DMS153 treated with DMSO at 0.1 percent for 48 hours (cell line): ENCODE results near the gene KCNE4.

Experiments
- DNase-seq: peaks from one replicate; lab custom pipeline; 2025; ENCODE audit not compliant: unreplicated experiment; lab: John Stamatoyannopoulos, UW

The KCNE4 gene

DNA sequence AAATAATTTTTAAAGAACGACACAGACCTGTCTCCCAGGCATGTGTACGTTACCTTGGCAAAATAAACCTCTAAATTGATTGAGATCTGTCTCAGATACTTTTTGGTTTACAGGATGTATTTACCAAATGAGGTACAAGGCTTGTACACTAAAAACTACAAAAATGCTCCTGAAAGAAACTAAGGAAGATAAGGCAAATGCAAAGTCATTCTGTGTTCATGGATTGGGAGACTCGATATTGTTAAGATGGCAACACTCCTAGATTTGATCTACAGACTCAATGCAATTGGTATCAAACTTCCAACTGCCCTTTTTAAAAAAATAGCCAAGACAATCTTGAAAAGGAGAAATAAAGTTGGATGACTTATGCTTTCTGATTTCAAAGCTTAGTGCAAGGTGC lies 11.5 kb upstream of the KCNE4 start:
- no peak for DNase-seq

DNA sequence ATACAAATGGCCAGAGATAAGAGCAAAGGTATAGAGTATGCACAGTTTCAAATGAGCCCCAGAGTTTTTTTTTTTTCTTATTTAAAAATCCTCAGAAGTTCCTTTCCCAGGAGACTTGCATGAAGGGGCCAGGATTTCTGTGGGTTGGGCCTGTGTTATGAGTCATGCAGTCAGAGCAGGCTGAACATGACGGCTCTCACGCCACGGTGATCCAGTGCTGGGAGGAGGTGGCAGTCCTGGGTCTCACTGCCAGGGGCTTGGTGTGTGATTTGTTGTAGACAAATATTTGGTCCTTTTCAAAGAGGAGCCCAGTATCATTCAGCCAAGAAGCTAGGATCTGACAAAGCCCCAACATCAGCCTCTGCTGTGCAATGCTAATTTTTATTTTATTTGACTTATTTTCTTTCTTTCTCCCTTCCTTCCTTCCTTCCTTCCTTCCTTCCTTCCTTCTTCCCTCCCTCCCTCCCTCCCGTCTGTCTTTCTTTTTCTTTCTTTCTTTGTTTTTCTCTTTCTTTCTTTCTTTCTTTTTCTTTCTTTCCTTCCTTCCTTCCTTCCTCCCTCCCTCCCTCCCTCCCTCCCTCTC lies 10.4 kb upstream of the KCNE4 start:
- no peak for DNase-seq

DNA sequence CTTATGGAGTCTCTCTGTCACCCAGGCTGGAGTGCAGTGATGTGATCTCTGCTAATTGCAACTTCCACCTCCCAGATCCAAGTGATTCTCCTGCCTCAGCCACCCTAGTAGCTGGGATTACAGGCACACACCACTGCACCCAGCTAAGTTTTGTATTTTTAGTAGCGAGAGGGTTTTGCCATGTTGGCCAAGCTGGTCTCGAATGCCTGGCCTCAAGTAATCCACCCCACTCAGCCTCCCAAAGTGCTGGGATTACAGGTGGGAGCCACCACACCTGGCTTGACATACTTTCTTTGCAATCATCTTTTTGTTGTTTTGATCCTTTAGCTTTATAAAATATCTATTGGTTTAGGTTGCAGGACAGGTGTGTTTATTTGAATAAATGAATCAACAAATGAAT lies 9.7 kb upstream of the KCNE4 start:
- DNase-seq, result no peak

DNA sequence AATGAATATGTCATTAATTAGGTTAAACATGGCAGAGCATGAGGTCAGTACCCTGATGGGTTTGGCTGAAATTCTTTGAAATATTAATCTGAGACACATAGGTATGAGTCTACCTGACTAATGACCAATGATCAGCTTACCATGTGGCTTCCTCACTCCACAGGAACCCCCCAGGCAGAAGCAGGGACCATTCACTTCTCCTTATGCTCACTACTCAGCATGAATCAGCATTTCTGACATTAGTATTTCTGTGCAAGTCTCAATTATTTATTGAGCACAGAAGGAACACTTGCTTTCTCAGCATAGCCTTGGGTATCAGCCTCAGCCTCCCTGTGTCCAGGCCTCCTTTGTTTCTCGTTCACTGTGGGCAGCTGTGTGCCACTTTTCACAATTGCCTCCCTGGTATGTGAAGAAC lies 9.3 kb upstream of the KCNE4 start:
- DNase-seq, result no peak

DNA sequence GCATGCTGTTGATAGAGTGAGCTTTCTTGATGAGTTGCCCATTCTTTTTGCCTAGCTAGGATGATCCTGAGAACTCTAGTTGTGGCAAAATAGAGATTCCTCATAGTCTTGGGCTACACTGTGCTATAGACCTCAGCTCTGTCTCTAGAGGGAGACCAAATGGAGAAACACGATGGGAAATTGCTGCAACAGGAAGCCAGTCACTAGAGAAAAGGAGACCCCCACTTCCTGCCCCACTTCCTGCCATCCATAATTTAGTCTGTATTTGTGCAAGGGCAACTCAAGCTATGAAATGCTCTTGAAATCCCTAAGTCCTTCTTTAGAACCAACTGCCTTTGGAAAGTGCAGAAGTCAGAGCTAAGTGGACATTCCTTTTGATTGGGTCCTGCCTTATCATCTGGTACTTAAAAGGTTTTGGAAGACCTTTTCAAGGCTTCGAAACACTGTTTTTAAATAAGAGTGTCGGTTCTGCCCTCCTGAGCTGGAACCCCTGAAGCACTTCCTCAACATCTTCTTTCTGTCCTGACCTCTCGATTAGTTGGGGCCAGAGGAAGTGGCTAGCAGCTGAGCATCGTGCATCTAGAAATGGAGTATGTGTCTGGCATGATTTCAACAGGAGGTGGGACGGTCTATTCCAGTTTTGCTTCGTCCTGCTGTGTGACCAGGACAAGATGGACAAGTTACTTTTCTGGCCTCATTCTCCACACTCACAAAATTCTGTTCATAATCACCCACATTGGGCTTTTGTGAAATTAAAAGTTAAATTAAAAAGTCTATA lies 8.6 kb upstream of the KCNE4 start:
- DNase-seq, result no peak

DNA sequence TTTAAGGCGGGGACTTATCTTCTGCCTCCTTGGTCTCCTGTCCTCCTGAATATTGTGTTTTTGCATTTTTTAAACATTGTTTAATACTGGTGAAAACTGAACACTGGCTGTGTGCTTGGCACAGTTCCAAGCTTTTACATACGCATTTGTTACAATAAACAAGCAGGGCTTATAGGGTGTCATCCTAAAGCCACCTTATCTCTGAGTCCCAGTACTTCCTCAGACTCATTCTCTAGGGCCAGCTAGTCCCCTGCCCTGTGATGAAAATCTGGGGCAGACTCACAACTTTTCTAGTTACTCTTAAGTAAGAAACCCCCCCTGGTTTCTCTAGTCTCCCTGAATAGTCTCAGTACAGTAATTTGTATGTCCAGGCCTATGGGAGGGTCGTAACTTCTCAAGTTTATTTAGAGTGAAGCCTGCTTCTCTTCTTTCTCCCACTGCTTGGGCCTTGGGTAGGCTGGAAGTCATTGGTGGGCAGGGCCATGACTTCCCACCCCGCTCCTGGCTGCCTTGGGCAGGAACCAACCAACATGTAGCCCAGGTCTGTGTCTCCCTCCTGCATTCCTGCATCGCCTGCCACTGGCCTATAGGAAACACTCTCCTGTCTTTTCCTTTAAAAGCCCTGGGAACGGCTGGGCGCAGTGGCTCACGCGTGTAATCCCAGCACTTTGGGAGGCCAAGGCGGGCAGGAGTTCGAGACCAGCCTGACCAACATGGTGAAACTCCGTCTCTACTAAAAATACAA lies 7.7 kb upstream of the KCNE4 start:
- no peak for DNase-seq

DNA sequence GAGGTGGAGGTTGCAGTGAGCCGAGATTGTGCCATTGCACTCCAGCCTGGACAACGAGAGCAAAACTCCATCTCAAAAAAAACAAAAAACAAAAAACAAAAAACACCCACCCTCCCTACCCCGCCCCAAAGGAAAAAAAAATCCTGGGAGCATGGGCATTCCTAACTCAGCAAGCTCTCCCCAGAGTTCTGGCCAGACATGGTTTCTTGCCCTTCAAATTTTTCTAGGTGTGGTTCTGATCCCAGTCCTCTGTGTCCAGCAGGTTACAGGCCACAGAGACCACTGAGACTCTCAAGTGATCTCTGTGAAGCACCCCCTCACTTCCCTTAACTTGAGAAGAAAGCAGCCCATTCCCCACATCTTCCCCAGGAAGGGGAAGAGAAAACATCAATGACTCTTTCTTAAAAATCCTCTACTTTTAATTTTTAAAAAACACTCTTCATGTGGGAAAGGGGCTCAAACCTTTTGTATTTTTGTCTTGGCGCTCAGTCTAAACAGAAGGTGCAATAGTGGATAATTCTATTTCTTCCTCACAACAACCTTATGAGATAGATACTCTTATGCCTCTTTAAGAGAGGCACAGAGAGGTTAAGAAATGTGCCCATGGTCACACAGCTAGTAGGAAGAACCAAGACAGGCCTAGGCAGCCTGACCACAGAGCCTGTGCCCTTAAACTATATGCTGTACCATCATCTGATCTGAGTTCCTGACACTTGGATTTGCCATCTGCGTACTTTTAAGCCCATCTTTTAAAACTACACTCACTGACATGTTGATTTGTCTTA lies 6.9 kb upstream of the KCNE4 start:
- no peak for DNase-seq

DNA sequence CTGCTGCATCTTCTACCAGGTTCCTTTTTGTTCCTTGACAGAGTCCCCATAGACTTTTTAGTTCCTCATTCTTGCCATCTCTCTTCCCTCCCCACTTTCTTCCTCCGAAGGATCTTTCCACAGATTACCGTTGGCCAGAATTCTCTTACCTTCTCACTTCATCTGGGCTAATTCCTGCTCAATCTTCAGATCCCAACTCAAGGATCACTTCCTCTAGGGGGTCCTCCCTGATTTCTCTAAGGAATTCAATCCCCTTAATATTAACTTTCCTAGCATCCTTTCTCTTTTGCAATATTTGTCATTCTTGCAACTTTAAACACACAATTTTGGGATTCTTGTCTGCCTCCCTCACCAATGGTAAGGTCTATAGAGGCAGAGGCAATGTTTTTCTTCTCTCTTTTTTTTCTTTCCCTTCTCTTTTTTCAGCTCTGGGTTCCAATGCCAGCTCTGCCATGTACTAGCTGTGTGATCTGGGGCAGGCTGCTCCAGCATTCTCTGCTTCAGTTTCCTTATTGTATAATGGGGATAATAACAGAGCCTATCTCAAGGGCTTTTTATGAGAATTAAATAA lies 5.4 kb upstream of the KCNE4 start:
- no peak for DNase-seq

DNA sequence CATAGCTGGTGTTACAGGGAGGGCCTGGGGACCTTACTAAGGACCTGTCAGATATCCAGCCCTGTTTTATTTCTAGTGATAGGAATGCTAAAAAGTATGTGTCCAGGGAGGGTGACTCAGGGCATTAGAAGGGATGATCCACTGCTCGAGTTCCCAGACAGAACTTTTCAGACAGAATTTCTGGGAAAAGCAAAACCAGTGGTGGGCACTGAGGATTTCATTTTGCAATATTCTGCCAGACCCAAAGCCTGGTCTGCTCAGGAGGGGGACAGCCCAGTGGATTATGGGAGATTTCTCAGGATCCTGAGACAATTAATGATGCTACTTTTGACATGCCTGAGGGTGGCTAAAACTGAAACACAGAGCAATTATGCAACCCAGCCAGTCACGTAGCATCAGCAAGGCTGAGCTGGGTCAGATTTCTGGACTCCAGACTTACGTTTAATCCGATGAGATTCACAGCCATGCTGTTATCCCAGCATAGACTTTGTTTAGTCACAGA lies 4.7 kb upstream of the KCNE4 start:
- no peak for DNase-seq

DNA sequence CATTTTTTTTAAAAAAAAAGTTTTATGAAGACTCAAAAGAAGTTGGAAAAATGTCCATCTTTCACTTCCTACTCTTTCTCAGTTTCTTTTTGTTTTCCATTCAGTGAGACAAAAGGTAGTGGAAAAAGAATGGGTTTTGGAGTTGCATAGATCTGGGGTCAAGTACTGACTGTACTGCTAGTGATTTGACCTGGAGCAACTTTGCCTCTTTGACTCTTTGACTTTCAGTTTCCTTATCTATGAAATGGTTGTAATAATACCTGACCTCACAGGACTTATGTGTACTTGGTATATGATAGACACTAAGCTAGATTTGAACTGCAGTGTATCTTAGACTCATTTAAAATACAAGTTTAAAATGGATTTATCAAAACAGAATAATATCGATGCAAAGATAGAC lies 3.5 kb upstream of the KCNE4 start:
- DNase-seq, result no peak

DNA sequence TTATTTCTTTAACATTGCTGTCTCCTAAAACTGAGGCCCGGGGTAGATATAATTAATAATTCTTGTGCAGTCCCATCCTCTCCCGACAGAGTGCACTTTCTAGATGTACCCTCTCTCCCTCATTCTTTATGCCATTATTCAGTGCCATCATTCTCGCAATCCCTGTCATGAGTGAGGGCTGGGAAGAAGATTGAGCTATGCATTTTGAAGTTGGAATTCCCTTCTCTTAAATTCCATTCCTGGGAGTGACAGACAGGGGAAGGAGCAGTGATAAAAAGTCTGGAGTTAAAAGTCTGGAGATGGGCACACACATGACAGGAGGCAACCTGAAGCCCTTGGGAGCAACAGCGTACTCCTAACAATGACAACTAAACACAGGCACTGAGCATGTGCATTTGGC lies 2.6 kb upstream of the KCNE4 start:
- no peak for DNase-seq

DNA sequence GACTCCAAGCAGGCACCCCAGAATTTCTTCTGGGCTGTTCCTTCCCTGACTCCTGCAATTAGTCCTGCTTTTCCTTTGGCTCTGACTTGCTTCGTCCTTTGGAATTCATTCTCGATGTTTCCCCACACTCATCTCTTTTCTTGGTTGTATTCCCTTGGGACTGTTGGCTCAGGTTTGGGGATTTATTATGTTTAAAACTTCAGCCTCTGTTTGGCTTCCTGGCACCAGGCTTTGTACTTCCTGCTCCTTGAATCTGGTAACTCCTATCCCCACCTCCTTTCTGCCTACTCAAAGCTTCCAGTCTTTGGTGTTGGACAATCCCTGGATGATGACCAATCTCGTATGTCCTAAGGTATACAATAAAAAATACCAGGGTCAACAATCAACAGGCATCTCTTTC lies 1.8 kb upstream of the KCNE4 start:
- no peak for DNase-seq

DNA sequence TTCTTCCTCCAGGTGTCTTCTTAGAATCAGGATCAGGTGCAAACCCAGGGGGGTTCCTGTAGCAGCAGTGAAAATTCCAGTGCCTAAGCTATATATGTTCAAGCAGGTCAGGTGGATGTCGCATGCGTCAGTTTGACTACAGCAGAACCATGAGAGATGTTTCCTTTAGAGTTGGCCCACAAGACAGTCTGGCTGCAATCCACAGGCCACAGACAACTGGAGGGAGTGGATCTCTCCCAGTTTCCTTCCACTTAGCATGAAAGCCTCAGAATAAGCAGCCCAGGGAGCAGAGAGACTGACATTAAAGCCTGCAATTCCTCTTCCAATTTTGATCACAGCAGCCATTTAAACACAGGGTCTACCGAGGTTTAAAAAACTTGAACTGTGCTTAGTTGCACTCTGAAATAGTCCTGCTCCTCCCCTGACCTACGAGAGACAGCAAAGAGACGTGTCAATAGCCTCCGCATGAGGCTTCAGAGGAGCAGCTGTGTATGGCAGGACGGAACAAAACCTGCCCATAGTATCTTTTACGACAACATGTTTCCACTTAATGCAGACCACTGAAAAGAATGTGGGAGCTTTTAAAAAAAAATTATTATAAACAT lies 988 bp upstream of the KCNE4 start:
- no peak for DNase-seq

DNA sequence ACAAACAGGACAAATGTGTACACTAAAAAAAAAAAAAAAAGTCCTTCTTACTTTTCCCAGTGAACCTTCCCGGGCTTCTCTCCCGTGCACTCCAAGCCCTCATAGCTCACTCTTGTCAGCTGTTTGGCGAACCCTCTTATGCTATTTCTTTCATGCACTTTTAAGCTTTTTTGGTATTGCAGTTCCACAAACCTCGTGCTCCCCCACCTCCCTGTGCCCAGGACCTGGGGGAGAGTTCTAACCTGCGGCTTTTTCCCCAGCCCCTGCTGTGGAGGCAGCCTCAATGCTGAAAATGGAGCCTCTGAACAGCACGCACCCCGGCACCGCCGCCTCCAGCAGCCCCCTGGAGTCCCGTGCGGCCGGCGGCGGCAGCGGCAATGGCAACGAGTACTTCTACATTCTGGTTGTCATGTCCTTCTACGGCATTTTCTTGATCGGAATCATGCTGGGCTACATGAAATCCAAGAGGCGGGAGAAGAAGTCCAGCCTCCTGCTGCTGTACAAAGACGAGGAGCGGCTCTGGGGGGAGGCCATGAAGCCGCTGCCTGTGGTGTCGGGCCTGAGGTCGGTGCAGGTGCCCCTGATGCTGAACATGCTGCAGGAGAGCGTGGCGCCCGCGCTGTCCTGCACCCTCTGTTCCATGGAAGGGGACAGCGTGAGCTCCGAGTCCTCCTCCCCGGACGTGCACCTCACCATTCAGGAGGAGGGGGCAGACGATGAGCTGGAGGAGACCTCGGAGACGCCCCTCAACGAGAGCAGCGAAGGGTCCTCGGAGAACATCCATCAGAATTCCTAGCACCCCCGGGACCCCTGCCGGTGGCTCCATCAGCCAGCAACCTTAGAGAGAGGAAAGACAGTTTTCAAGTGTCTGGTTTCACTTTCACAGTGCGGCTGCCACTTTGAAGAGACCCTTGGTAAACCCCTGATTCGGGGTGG lies 826 bp downstream of the KCNE4 start:
- DNase-seq, result no peak

DNA sequence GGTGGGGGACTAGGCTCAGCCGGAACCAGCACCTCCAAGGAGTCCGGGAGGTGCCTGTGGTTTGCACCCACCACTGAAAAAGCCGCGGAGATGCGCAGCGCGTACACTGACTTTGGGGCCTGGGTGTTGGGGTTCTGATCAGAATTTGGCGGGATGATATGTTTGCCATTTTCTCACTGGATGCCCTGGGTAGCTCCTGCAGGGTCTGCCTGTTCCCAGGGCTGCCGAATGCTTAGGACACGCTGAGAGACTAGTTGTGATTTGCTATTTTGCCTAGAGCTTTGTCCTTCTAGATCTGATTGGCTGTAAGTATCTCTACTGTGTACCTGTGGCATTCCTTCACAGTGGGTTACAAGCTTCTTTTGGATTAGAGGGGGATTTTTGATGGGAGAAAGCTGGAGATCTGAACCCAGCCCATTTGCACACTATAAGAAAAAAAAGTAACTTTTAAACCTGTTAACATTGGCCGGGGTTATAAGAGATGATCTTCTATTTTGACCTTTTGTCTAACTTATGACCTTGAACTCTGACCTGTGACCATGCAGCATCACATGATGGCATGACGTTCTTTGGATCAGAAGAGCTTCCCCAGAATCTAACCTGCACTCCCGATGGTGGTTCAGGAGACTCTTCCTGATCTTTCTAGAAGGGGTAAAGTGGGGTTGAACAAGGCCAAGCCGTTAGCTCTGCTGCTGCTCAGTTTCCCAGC lies 1.6 kb downstream of the KCNE4 start:
- DNase-seq, result no peak

DNA sequence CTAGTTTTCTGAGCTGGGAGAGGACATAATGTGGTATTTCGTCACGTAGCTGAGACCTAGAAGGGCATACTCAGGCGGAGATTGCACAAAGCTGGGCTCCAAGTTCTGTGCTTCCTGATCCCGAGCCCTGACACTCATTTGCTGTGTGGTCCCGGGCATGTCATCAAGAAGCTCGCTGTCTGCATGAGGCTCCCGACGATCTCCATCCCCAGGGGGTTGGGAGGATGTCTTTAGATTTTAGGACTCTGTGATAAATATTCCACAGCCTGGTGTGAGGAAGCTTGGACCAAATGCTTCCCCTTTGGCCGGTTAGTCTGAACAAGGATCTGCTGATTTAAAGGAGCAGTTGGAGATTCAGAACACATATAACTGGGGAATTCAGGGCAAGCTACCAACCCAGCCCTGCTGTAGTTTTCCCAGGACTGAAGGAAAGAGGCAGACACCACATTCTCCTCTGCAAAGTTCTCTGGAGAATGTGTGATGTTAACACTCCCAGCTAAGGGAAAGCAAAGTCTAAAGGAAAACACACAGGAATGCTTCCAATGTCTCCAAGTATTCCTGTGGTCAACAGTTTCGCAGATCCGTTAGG lies 2.3 kb downstream of the KCNE4 start:
- no peak for DNase-seq

DNA sequence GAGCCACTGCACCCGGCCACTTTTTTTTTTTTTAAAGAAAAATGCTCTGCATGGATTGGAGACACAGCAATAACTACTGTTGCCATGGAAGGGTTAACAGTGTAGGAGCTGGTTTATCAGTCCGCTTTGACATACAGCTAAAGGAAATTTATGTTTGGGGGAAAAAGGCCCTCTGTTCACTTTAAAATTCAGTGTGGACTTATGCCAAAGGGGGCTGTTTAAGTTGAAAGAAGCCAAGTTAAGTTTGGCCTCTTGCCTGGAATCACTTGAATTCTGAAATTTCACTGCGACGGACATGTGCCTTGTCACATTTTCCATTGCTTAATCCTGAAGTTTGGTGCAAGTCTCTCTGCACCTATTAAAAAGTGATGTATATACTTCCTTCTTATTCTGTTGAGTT lies 3.1 kb downstream of the KCNE4 start:
- DNase-seq, result no peak

DNA sequence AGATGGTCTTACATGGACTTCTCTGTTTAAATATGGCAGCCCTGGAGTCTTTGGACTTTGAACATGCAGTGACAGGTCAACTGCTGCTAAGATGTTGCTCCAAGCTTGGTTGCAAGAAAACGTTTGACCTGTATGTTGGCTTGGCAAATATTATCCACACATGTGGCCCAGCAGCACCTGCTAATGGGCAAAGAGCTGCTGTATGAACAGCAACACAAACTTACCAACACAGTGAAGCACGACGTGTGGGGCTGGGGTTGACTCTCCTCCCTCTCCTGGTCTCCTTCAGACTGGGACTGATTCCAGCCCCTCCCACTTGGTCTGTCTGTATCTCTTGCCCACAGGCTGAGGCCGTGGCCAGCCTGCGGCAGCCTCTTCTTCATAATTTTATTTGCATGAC lies 3.8 kb downstream of the KCNE4 start:
- no peak for DNase-seq
